HG03432 (cell line): Measurements from ENCODE around the gene JPH3.

ENCODE experiments used
- ATAC-seq: cut with Tn5 transposase; IDR thresholded peaks from one replicate; pipeline ENCODE4 v1.9.1; 2021; ENCODE audit warnings: mild to moderate bottlenecking, moderate library complexity; ENCODE audit not compliant: unreplicated experiment

JPH3 gene

GRCh38 chr16:87598431-87598830 is 3.9 kb upstream of the JPH3 start:
- no peak for ATAC-seq

GRCh38 chr16:87600246-87600645 is 2.1 kb upstream of the JPH3 start:
- ATAC-seq, result no peak

GRCh38 chr16:87601401-87601981 is 817 bp upstream of the JPH3 start:
- ATAC-seq, result no peak

GRCh38 chr16:87602821-87603683 is 744 bp downstream of the JPH3 start:
- no peak for ATAC-seq

DNA sequence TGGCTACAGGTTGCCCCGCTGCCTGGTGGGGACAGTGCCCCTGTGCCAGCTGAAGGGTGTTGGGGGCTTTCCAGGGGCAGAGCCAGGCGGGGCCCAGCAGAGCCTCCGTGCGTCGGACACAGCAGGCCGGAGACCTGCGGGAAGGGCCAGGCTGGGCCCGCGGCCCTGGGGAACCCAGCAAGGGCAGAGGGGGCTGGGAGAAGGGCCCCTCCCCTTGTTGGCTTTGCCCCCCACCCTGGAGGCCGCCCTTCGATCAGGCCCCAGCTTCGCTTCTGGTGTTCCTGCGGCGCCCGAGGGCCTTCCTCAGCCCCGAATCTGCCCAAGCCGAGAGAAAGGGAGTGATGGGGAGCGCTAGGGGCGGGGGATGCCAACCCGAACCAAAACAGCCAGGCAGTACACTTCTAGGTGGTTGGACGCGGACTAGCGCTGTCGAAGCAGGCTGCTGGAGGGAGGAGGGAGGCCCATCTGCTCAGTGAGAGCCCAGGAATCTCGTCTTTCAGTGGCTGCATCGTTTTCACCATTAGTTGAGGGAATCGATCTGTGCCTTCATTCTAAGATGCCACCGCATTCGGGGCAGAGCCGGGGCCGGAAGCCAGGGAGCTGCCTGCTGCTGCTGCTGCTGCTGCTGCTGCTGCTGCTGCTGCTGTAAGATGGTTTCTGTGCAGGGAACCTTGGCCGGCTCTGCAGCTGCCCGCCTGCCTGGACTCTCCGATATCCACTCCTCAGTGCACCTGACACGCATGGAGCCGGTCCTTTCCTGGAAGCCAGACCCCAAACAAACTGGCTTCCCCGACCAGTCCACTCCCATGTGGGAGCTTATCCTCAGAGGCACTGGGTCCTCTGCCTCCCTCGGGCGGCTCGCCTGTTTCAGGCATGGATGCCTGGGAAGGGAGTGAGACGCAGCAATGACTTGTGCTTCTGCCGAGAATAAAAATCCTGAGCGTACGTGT is 1.7 kb downstream of the JPH3 start:
- no peak for ATAC-seq

- ATAC-seq, result no peak
Measured at GRCh38 chr16:87604634-87605111, 2.4 kb downstream of the JPH3 start.

- no peak for ATAC-seq
Measured at GRCh38 chr16:87607223-87607622, 4.9 kb downstream of the JPH3 start.

DNA sequence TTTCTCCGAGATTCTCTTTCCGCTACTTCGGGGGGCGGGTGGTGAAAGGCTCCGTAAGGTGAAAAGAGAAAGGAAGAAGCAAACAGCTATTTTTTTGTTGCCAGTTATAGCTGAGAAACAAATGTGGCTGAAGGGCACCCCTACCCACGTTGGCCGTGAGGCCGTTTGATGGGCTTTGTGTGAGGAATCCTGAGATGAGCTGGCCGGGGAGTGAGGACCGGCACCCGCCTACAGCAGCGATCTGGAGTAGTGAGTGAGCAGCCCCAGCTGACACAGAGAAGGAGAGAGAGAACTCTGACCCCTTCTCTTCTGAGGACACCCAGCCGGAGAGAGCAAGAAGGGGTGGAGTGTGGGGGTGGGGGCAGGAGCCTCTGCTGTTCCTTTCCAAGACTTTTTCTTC is 5.6 kb downstream of the JPH3 start:
- ATAC-seq, result no peak

DNA sequence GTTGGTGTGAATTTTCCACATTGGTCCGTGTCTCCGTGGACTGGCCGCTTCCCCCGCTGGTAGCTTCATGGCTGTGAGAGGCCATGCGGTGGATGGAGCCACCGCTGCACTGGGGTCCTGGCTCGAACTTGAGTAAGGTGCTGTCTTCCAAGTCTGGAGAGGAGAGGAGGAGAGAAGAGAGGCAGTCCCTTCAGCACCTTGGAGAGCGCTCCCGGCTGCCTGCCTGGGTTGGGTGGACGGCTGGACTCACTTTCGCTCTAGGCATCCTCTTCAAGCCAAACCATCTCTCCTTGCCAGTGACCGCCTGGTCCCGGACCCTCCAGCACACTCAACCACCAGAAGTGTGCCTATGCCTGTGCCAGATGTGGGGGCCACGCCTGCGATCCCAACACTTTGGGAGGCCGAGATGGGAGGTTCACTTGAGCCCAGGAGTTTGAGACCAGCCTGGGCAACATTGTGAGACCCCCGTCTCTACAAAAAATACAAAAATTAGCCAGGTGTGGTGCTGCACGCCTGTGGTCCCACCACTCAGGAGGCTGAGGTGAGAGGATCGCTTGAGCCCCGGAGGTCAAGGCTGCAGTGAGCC is 6.2 kb downstream of the JPH3 start:
- ATAC-seq, result no peak

- no peak for ATAC-seq
Measured at GRCh38 chr16:87610026-87610425, 7.7 kb downstream of the JPH3 start.

GRCh38 chr16:87611456-87611855 is 9.1 kb downstream of the JPH3 start:
- no peak for ATAC-seq

DNA sequence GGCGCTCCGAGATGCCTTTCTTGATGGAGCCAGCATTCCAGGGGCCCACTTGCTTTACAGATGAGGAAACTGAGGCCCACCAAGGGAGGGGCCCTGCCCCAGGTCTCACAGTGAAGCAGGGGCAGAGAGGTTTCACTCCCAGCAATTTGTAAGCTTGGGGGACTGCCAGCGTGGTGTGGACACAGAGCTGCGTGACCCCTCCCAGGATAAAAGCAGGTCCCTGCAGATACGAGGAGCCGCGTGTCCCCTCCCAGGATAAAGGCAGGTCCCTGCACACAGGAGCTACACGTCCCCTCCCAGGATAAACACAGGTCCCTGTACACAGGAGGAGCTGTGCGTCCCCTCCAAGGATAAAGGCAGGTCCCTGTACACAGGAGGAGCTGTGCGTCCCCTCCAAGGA is 11.7 kb downstream of the JPH3 start:
- ATAC-seq, result no peak

GRCh38 chr16:87615621-87616041 is 13.3 kb downstream of the JPH3 start:
- no peak for ATAC-seq

GRCh38 chr16:87616556-87616955 is 14.2 kb downstream of the JPH3 start:
- ATAC-seq, result no peak

GRCh38 chr16:87618216-87618615 is 15.9 kb downstream of the JPH3 start:
- ATAC-seq, result no peak

- no peak for ATAC-seq
Measured at GRCh38 chr16:87619360-87620200, 17.3 kb downstream of the JPH3 start.

DNA sequence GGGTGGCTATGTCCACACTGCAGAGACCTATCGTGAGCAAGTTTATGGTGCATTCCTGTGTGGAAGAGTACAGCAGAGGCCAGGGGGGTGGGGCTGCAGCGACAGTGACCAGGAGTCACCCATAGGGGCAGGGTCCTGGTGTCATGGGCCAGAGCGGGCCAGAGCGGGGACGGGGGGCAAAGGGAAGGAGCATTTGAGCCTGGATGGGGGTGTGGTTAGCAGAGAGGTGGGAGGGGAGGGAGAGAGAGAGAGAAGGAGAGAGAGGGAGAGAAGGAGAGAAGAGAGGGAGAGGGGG is 17.8 kb downstream of the JPH3 start:
- no peak for ATAC-seq

- no peak for ATAC-seq
Measured at GRCh38 chr16:87621550-87621829, 19.2 kb downstream of the JPH3 start.

- ATAC-seq, result no peak
Measured at GRCh38 chr16:87621976-87622713, 19.8 kb downstream of the JPH3 start.
